Uterus (tissue), 2 donors: ENCODE measurements around the gene SLC22A2.

ENCODE experiments used
- POLR2A ChIP-seq, 2 donors: fragments of 450-650 bp; IDR thresholded peaks; one replicate each; pipeline ENCODE4 v1.6.1; 2016; ENCODE audit warnings: antibody characterized with exemption in 2 of 2, mild to moderate bottlenecking in 1 of 2, moderate library complexity in 1 of 2
- TF ChIP-seq, protein P1 (sequence below), 4 experiments: fragments of 200-600 bp in 2 of 4; fragments of 450-650 bp in 2 of 4; sonication (generic) in 2 of 4; IDR thresholded peaks; one replicate each; pipeline ENCODE4 v1.5.1; 2016 to 2019; ENCODE audit warnings: antibody characterized with exemption in 4 of 4, mild to moderate bottlenecking in 2 of 4, moderate library complexity in 1 of 4

DNA sequence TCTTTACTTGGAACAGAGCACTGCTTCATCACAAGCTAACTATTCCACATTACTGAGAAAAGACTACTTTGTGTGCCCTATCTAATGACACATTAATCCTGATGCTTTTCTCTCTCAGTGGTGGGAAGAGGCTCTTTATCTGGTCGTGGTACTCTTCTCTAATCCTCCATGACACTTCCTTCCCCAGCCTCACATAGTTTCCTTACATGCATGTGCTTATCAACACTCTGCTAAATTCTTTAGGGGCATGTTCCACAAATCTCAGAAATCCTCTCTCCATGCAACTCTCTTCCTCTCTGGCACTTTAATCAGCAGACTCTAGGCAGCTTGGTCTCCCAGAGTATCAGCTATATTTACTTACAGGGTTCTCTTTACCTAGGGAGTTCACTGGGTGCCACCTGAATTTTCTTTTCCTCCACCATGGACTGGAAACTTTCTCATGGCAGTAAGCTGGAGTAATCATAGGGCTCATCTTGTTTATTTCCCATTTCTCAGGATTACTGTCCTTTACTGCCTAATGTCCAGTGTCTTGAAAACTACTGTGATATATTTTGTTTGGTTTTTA, 27.0 kb upstream of the SLC22A2 start:
- TF ChIP-seq, protein P1, sequence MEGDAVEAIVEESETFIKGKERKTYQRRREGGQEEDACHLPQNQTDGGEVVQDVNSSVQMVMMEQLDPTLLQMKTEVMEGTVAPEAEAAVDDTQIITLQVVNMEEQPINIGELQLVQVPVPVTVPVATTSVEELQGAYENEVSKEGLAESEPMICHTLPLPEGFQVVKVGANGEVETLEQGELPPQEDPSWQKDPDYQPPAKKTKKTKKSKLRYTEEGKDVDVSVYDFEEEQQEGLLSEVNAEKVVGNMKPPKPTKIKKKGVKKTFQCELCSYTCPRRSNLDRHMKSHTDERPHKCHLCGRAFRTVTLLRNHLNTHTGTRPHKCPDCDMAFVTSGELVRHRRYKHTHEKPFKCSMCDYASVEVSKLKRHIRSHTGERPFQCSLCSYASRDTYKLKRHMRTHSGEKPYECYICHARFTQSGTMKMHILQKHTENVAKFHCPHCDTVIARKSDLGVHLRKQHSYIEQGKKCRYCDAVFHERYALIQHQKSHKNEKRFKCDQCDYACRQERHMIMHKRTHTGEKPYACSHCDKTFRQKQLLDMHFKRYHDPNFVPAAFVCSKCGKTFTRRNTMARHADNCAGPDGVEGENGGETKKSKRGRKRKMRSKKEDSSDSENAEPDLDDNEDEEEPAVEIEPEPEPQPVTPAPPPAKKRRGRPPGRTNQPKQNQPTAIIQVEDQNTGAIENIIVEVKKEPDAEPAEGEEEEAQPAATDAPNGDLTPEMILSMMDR (IDR thresholded peaks at IDR 0.05) = no peak
- TF ChIP-seq POLR2A (IDR thresholded peaks at IDR 0.05) = no peak
